ENCODE measurements around the gene KCTD19.

- TF ChIP-seq ZNF274 (IDR thresholded peaks at IDR 0.05; ENCODE audit: low read depth, low read length) (no peak), SUZ12 (IDR thresholded peaks at IDR 0.05; ENCODE audit: extremely low read depth, insufficient read depth, insufficient read length) (no peak)
Measured at GRCh38 chr16:67268136-67268579, 58.4 kb downstream of the KCTD19 start.
